ENCODE results near the gene MAU2.
A peak's percentile ranks its signal among the peaks of the same experiment; 100 is the strongest.

The MAU2 gene, protein sequence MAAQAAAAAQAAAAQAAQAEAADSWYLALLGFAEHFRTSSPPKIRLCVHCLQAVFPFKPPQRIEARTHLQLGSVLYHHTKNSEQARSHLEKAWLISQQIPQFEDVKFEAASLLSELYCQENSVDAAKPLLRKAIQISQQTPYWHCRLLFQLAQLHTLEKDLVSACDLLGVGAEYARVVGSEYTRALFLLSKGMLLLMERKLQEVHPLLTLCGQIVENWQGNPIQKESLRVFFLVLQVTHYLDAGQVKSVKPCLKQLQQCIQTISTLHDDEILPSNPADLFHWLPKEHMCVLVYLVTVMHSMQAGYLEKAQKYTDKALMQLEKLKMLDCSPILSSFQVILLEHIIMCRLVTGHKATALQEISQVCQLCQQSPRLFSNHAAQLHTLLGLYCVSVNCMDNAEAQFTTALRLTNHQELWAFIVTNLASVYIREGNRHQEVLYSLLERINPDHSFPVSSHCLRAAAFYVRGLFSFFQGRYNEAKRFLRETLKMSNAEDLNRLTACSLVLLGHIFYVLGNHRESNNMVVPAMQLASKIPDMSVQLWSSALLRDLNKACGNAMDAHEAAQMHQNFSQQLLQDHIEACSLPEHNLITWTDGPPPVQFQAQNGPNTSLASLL

DNA sequence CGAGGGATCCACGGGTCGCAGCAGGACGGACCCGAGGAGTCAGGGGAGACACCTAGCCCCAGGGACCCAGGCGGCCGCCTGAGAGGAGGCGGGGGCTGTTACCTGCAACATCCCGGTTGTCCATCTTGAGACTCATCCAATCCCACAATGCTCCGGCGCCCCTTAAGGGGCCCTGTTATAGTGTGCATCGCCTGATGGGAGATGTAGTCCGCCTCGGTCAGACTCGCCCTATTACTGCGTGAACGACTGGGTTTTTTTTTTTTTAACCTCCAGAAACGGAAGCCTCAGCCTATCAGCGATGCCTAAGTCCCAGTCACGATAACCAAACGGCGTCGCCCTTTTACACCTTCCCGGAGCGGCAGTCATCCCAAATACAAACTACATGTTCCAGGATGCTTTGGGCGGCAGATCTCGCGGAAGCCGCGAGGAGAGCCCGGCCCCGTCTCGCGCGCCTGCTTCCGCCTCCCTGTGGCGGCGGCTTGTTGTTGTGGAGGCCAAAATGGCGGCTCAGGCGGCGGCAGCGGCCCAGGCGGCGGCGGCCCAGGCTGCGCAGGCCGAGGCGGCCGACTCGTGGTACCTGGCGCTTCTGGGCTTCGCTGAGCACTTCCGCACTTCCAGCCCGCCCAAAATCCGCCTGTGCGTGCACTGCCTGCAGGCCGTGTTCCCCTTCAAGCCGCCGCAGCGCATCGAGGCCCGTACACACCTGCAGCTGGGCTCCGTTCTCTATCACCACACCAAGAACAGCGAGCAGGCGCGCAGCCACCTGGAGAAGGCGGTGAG is at the start of gene MAU2, which contains the start of gene SUGP1:
MAU2 (plus strand) TSS at position 469 of the 780 bp plus-strand sequence; CDS start at position 500, 31 bp downstream.
SUGP1 (minus strand) TSS at position 149 of the 780 bp plus-strand sequence; CDS start at position 136, 13 bp downstream.
- peak; percentile 91 for DNase-seq (ENCODE audit: low spot score)

DNA sequence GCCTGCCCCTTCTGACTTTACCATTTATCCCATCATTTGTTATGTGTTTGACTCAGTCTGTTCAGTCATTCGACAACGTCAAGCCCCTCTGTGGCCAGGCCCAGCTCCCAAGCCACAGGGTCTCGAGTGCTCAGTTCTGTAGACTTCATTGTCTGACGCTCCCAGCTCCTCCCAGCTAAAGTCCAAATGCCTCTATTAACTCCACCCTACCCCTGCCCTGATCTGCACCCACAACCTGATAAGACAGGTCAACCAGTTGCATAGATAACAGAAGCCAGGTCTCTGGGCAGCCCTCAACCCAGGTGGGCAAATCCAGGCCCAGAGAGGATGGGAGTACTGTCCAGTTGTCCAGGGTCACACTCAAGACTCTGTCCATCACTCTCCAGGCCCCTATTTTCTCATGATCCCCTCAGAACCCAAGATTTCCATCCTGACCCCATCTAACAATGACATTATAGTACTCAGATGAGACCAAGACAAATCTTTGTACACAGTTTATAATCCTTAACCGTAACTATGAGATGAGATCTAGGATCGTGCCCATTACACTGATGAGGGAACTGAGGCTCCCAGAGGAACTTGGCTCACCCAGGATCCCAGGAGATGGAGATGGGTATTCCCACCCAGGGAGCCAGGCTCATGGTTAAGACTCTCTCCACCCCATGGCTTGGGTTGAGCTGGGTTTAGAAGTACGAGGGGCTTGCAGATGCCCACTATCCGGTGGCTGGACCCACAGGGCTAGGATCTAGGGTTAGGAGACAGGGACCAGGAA is 48.6 kb upstream of the MAU2 start:
- DNase-seq (ENCODE audit: low spot score): no peak

DNA sequence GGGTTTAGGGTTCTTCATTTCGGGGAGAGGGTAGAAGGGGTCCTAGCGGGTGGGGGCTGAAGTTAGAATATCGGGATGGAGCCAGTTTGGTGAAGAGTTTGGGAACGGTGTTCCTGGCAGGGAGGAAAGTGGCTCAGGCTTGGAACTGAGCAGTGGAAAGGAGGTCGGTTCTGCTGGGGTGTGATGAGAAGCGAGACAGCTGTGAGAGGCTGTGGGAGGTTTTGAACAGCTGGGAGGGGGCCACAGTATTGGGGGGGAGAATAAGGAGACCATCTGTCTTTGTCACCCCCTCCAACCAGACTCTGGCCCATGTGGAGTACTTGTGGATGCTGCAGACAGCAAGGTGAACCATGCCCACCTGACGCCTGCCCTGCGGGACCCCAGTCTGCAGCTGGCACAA is 46.5 kb upstream of the MAU2 start:
- DNase-seq (ENCODE audit: low spot score): no peak

DNA sequence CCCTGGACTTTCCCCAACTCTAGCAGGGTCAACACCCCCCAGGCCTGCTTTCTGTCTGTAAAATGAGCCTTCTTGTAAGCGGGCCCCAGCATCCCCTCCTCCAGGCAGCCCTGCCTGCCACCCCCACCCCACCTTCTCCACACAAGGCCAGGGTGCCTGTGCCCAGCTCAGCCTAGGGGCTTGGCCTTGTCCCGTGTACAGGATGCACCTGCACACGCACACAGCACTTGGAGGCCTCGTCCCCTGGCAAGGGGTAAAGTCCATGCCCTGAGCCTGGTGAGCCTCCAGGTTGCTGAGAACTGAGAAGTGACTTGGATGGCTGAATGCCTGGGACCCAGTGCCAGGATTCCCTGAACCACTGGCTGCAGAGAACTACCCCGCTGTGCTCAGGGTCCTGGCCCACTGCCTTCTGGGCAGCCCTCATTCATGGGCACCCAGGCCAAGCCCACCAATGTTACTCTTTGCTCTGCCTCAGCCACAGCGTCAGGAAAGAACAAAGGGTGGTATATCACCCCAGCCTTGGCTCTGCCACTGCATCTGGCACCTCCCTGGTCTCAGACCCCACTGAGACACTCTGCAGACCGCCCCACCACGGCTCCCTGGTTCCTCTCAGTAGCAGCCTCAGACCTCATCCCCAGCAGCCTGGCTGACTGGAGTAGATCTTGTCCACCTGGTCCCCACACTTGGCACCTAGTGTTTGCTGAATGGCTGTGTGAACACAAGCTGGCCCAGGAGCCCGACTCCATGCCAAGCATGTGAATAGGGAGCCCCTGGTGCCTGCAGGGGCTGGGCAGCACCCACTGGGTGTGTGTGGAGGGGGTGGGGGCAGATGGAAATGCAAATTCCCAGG is 45.7 kb upstream of the MAU2 start:
- DNase-seq (ENCODE audit: low spot score): no peak

DNA sequence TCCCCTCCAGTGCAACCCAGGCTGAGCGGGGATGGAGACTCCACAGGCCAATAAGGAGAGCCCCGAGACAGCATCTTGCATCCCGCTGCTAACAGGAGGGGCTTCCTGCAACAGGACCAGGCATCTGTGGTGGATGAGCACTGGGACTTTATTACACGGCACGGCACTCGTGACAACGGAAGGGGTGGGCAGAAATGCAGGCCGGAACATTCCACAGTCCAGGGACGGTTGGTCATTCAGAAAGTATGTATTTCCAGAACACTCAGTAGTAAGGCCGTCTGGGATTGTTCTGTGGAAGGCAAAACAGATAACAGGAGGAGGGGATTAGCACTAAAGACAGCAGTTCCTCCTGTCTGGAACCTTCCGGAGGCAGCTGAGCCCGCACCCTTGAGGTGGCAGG is 44.2 kb upstream of the MAU2 start:
- DNase-seq (ENCODE audit: low spot score): no peak

- no peak for DNase-seq (ENCODE audit: low spot score)
Measured at GRCh38 chr19:19276851-19277250, 43.8 kb upstream of the MAU2 start.

- DNase-seq (ENCODE audit: low spot score): no peak
Measured at GRCh38 chr19:19278315-19278714, 42.3 kb upstream of the MAU2 start.

GRCh38 chr19:19279062-19279612 is 41.5 kb upstream of the MAU2 start:
- DNase-seq (ENCODE audit: low spot score): no peak

DNA sequence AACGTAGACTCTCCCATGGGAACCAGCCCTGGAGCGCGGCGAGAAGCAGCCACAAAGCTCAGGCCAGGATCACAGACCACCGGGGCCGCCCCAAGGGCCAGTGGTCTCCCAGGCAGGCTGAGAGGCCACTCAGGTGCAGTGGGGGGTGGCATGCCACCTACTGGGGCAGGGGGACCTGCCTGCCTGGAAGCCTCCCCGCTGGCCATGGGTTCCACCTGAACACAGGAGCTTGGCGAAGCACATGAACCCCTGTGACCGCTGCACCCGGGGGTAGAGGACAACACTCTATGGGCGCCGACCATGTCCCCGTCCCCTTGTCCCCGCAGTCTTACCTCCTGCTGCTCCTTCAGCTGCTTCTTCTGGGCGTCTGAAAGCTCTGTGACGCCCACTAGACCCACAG is 40.8 kb upstream of the MAU2 start:
- no peak for DNase-seq (ENCODE audit: low spot score)

- no peak for DNase-seq (ENCODE audit: low spot score)
Measured at GRCh38 chr19:19280561-19280960, 40.1 kb upstream of the MAU2 start.

- no peak for DNase-seq (ENCODE audit: low spot score)
Measured at GRCh38 chr19:19285686-19286085, 34.9 kb upstream of the MAU2 start.

DNA sequence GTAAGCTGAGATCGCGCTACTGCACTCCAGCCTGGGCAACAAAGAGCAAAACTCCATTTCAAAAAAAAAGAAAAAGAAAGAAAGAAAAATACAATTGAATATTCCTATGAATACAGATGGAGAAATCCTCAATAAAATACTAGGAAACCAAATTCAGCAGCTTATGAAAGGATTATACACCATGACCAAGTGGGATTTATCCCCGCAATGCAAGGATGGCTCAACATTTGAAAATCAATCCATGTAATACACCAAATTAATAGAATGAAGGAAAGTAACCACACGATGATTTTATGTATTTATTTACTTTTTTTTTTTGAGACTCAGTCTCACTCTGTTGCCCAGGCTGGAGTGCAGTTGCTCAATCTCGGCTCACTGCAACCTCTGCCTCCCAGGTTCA is 28.0 kb upstream of the MAU2 start:
- no peak for DNase-seq (ENCODE audit: low spot score)

DNA sequence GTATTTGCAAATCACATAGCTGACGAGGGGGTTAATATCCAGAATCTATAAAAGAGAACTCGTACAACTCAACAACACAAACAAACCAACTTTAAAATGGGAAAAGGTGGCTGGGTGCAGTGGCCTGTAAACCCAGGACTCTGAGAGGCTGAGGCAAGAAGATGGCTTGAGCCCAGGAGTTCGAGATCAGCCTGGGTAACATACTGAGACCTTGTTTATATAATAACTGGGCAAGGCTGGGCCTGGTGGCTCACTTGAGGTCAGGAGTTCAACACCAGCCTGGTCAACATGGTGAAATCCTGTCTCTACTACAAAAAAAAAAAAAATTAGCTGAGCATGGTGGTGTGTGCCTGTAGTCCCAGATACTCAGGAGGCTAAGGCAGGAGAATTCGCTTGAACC is 25.7 kb upstream of the MAU2 start:
- DNase-seq (ENCODE audit: low spot score): no peak

DNA sequence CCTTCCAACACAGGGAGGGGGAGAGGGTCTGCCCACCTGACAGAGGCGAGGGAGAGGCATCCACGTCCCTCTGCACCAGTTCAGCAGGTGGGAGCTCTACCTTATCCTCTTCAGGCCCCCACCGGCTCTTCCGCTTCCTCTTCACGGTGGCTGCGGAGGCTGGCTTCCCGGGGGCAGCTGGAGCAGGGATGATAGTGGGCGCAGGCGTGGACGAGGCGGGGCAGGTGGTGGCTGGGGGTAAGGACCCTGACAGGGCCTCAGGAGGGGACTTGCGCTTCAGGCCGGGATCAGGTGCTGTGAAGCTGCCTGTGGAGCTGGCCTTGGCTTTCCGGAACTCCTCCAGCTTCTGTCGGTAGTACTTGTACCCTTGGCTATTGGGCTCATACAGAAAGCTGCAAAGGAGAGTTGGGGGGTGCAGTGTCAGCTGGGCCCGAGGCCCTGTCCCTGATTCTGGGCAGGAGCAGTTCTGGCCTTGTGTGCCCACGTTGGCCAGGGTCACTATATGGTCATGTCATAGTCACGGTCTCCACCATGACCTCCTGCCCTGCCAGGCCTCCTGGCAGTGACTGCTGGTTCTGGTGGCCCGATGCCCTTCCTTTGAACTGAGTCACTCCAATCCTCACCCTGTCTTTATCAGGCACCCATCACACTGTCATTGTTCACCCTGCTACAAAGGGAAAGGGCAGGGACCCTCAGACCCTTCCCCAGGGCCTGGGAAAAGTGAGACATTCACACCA is 23.5 kb upstream of the MAU2 start:
- DNase-seq (ENCODE audit: low spot score): no peak

GRCh38 chr19:19297759-19298158 is 22.9 kb upstream of the MAU2 start:
- no peak for DNase-seq (ENCODE audit: low spot score)

DNA sequence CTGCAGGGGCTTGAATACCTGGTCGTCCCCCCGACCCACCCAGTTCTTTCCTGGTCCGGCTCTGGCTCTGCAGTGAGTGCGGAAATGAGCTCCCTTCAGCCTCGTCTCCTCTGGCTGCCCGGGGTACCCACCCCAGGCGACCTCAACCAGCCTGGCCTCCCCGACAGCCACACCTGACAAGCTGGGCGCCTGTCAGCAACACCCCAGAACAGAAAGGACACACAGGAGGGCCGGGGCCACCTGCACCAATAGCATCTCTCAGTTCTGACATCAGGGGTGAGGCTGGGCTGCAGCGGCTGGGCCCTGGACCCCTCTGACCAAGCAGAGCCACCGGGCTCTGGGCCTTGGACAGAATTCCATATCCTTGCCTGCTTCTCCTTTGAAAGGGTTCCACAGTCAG is 20.0 kb upstream of the MAU2 start:
- DNase-seq (ENCODE audit: low spot score): no peak

GRCh38 chr19:19303411-19303810 is 17.2 kb upstream of the MAU2 start:
- no peak for DNase-seq (ENCODE audit: low spot score)

GRCh38 chr19:19304186-19304965 is 16.3 kb upstream of the MAU2 start:
- DNase-seq (ENCODE audit: low spot score): no peak

- DNase-seq (ENCODE audit: low spot score): no peak
Measured at GRCh38 chr19:19305066-19305465, 15.6 kb upstream of the MAU2 start.
